NT2/D1 (cell line): ENCODE data around the gene SUPT20HL1.

Experiments
- YY1 ChIP-seq: IDR thresholded peaks from 2 replicates; pipeline ENCODE4 v1.6.1; 2011; ENCODE audit not compliant: insufficient read length, insufficient read depth
- ZNF274 ChIP-seq: IDR thresholded peaks from 2 replicates; pipeline ENCODE4 v1.6.1; 2011; ENCODE audit warnings: mild to moderate bottlenecking, low read depth, low read length

- TF ChIP-seq YY1 (no peak), ZNF274 (no peak)
These were observed 16.8 kb downstream of the SUPT20HL1 start for GRCh38 chrX:24377195-24377594.
